Thyroid gland (tissue), 4 donors: ENCODE data around the gene LSAMP.

Experiments
- POLR2A ChIP-seq, 2 donors: fragments of 450-650 bp; IDR thresholded peaks; one replicate each; pipeline ENCODE4 v1.6.1; 2017; ENCODE audit warnings: antibody characterized with exemption in 2 of 2, mild to moderate bottlenecking in 2 of 2, moderate library complexity in 1 of 2
- TF ChIP-seq, protein P1 (sequence below), 6 experiments: fragments of 200-600 bp in 3 of 6; fragments of 450-650 bp in 3 of 6; sonication (generic) in 3 of 6; IDR thresholded peaks; one replicate each; pipeline ENCODE4 v1.5.1; 2016 to 2019; ENCODE audit warnings: antibody characterized with exemption in 6 of 6, mild to moderate bottlenecking in 2 of 6, inconsistent platforms in 1 of 6, moderate library complexity in 1 of 6

DNA sequence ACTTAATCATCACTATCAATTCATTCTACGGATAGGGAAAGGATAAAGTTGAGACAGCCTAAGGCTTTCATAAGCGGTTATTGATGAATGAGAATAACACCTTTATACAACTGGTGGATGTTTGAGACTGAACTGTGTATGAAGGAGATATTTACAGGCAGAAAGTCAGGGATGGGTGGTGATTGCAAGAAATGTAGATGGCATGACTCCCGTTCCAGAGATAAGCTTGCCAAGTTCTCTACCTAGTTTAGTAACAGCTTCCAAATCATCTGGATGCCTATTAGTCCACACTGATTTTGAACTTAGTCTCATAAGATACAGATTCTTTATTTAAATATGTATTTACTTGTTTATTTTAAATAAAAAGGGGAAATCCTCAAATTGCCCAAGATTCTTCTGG, 463.2 kb downstream of the LSAMP start:
- TF ChIP-seq, protein P1, sequence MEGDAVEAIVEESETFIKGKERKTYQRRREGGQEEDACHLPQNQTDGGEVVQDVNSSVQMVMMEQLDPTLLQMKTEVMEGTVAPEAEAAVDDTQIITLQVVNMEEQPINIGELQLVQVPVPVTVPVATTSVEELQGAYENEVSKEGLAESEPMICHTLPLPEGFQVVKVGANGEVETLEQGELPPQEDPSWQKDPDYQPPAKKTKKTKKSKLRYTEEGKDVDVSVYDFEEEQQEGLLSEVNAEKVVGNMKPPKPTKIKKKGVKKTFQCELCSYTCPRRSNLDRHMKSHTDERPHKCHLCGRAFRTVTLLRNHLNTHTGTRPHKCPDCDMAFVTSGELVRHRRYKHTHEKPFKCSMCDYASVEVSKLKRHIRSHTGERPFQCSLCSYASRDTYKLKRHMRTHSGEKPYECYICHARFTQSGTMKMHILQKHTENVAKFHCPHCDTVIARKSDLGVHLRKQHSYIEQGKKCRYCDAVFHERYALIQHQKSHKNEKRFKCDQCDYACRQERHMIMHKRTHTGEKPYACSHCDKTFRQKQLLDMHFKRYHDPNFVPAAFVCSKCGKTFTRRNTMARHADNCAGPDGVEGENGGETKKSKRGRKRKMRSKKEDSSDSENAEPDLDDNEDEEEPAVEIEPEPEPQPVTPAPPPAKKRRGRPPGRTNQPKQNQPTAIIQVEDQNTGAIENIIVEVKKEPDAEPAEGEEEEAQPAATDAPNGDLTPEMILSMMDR (IDR thresholded peaks at IDR 0.05), result no peak
- no peak for TF ChIP-seq POLR2A (IDR thresholded peaks at IDR 0.05)
